ENCODE measurements around the gene MRC1. TPM values are rescaled to one million over a fixed set of nuclear protein-coding genes. Genes with fewer than 3 reads are reported as not detected.

The MRC1 gene
- total RNA-seq, 1 experiment from 2014 or later = 0.37 TPM

GRCh38 chr10:17802976-17803375 is 6.2 kb upstream of the MRC1 start:
- Histone ChIP-seq H3K4me3 (replicated peaks in 1 of 2; ENCODE audit: low read depth in 1 of 2, low read length in 2 of 2) (no peak overlapping the region), H3K9me3 (ENCODE audit: control insufficient read depth in 1 of 2, insufficient read depth in 1 of 2, low read depth in 1 of 2, low read length in 2 of 2) (no peaks in the 10 kb centered on the region), H3K9me2 (ENCODE audit: insufficient read depth) (no peaks in the 10 kb centered on the region), H3K4me1 (ENCODE audit: control insufficient read depth in 1 of 2, insufficient read depth in 2 of 2, low read length in 2 of 2) (no peaks in the 10 kb centered on the region), H3K36me3 (ENCODE audit: control insufficient read depth in 1 of 2, insufficient read depth in 2 of 2, low read length in 2 of 2) (no peaks in the 10 kb centered on the region), H3K4me2 (ENCODE audit: low read length) (no peak overlapping the region), H4K20me1 (ENCODE audit: insufficient read depth) (no peaks in the 10 kb centered on the region), H3K79me2 (ENCODE audit: insufficient read depth, low read length) (no peaks in the 10 kb centered on the region), H3K27me3 (ENCODE audit: insufficient read depth, low read length) (no peaks in the 10 kb centered on the region), H3K9ac (ENCODE audit: low read length) (no peak overlapping the region), H3K27ac (ENCODE audit: low read depth, low read length) (no peak overlapping the region), H2AFZ (ENCODE audit: low read depth, low read length, poor library complexity, severe bottlenecking) (no peak overlapping the region)
- ChIA-PET CTCF (no interaction called here), RAD21 (ENCODE audit: low non-redundant PET in 1 of 2, low total read pairs in 2 of 2, uncharacterized antibody in 2 of 2, unreplicated experiment in 2 of 2) (no interaction called here), POLR2A (no interaction called here)
- TF ChIP-seq RAD21 (IDR thresholded peaks at IDR 0.05; ENCODE audit: low read depth) (no peak), MAX (IDR thresholded peaks at IDR 0.05) (no peak), CTCF (IDR thresholded peaks at IDR 0.05 in 2 of 3, conservative IDR thresholded peaks at IDR 0.05 in 1 of 3; ENCODE audit: borderline replicate concordance in 1 of 3, insufficient read depth in 1 of 3, low read depth in 2 of 3, low read length in 2 of 3) (no peak), EZH2 (IDR thresholded peaks at IDR 0.05) (no peak), CEBPB (IDR thresholded peaks at IDR 0.05; ENCODE audit: low read depth) (no peak), ZBTB33 (IDR thresholded peaks at IDR 0.05; ENCODE audit: extremely low read depth, insufficient replicate concordance, low read length) (no peak), ZFX (IDR thresholded peaks at IDR 0.05) (no peak), CBX3 (IDR thresholded peaks at IDR 0.05; ENCODE audit: low read depth) (no peak), EZH2phosphoT487 (IDR thresholded peaks at IDR 0.05; ENCODE audit: borderline replicate concordance) (no peak), ELF1 (IDR thresholded peaks at IDR 0.05; ENCODE audit: borderline replicate concordance, low read depth) (no peak), SP1 (IDR thresholded peaks at IDR 0.05; ENCODE audit: low read depth) (no peak), YY1 (IDR thresholded peaks at IDR 0.05; ENCODE audit: extremely low read depth, insufficient replicate concordance, low read depth, low read length) (no peak), EGR1 (IDR thresholded peaks at IDR 0.05; ENCODE audit: low read depth) (no peak), FOSL1 (IDR thresholded peaks at IDR 0.05; ENCODE audit: low read depth) (no peak), POLR2A (IDR thresholded peaks at IDR 0.05; ENCODE audit: borderline replicate concordance, extremely low read depth, insufficient read depth, insufficient read length) (no peak), ATF3 (IDR thresholded peaks at IDR 0.05) (no peak), TCF7L2 (IDR thresholded peaks at IDR 0.05; ENCODE audit: borderline replicate concordance, extremely low read depth, insufficient read depth, insufficient read length) (no peak), POLR2AphosphoS5 (IDR thresholded peaks at IDR 0.05; ENCODE audit: low read depth, low read length) (no peak), JUND (IDR thresholded peaks at IDR 0.05) (no peak)
- no peak for ATAC-seq
- BruUV-seq (replicated peaks) = no TSS peak
- no peak for DNase-seq (ENCODE audit: low read depth, low spot score)
- intact Hi-C loops (cut with micrococcal nuclease) = no loop called here

All from HCT116 (cell line).